ENCODE measurements around the gene GUCA2A. TPM values are rescaled to one million over a fixed set of nuclear protein-coding genes. Genes with fewer than 3 reads are reported as not detected.
"Not testable (repeated sequence)": the region's sequence is repeated elsewhere in the genome, so short reads cannot be mapped to it uniquely, and the experiment has no call there.

The GUCA2A gene
- total and polyA plus RNA-seq, 2 of the 4 experiments (the other 2 are of a cell fraction) = not detected

GRCh38 chr1:42206930-42207329, 42.4 kb upstream of the GUCA2A start:
- BruUV-seq (replicated peaks); H2BK15ac ChIP-seq (ENCODE audit: low read depth, low read length); POLR2A ChIA-PET (ENCODE audit: unreplicated experiment); H4K91ac ChIP-seq (ENCODE audit: insufficient read depth, low read depth, low read length); H4K5ac ChIP-seq (ENCODE audit: low read depth, low read length); H2AK5ac ChIP-seq (ENCODE audit: low read depth, low read length); H2BK20ac ChIP-seq (ENCODE audit: low read depth, low read length); H2AK9ac ChIP-seq (replicated peaks; ENCODE audit: low read depth, low read length, poor library complexity); H3K23ac ChIP-seq (ENCODE audit: low read depth, low read length); H2BK120ac ChIP-seq (ENCODE audit: low read depth, low read length); H3K18ac ChIP-seq (ENCODE audit: low read depth, low read length); H3K14ac ChIP-seq (replicated peaks; ENCODE audit: low read depth, low read length); ATAC-seq (ENCODE audit: low read depth); in situ Hi-C loops (cut with MboI; ENCODE audit: low sequenced_read_pairs); dilution Hi-C loops (cut with HindIII; ENCODE audit: low sequenced_read_pairs, unreplicated experiment); H3K27ac ChIP-seq (ENCODE audit: insufficient read depth, low read length); H3K9ac ChIP-seq (ENCODE audit: low read depth, low read length); H3K4me3 ChIP-seq (ENCODE audit: insufficient read depth, low read depth, low read length); H3K4me1 ChIP-seq (ENCODE audit: control insufficient read depth, insufficient read depth, low read length); H2AFZ ChIP-seq (replicated peaks; ENCODE audit: low read length, poor library complexity); H2BK5ac ChIP-seq (ENCODE audit: low read depth, low read length, poor library complexity, severe bottlenecking); CTCF ChIA-PET; intact Hi-C loops (cut with micrococcal nuclease); DNase-seq; H3K36me3 ChIP-seq (ENCODE audit: control insufficient read depth, insufficient read depth, low read length); H3K4ac ChIP-seq (ENCODE audit: low read depth, low read length); H4K8ac ChIP-seq (ENCODE audit: low read depth in 2 of 2, low read length in 2 of 2); H3K4me2 ChIP-seq (ENCODE audit: low read depth, low read length); H3K9me3 ChIP-seq (ENCODE audit: control insufficient read depth, insufficient read depth, low read length); H3K27me3 ChIP-seq (ENCODE audit: control insufficient read depth, insufficient read depth, low read length); H3K56ac ChIP-seq (ENCODE audit: extremely low read depth, insufficient read depth, low read length): not testable (repeated sequence)
- H4K20me1 ChIP-seq (ENCODE audit: insufficient read depth, low read length) = peaks cover 23% of the 10 kb centered on the region
- peaks cover 10% of the 10 kb centered on the region for H3K9me1 ChIP-seq (ENCODE audit: insufficient read depth, low read length)
- WGBS, 2 experiments (ENCODE audit: extremely low coverage in 2 of 2, insufficient read length in 1 of 2) = no CpG with 5 or more reads among the region's 2 CpGs
- peaks cover 21 to 45% of the 10 kb centered on the region in 2 experiments for H3K79me1 ChIP-seq (ENCODE audit: low read depth in 1 of 2, low read length in 2 of 2)

Data from IMR-90 (cell line).